ENCODE results near the gene MYH9.
"Not testable (repeated sequence)": the region's sequence is repeated elsewhere in the genome, so short reads cannot be mapped to it uniquely, and the experiment has no call there.

MYH9 gene

DNA sequence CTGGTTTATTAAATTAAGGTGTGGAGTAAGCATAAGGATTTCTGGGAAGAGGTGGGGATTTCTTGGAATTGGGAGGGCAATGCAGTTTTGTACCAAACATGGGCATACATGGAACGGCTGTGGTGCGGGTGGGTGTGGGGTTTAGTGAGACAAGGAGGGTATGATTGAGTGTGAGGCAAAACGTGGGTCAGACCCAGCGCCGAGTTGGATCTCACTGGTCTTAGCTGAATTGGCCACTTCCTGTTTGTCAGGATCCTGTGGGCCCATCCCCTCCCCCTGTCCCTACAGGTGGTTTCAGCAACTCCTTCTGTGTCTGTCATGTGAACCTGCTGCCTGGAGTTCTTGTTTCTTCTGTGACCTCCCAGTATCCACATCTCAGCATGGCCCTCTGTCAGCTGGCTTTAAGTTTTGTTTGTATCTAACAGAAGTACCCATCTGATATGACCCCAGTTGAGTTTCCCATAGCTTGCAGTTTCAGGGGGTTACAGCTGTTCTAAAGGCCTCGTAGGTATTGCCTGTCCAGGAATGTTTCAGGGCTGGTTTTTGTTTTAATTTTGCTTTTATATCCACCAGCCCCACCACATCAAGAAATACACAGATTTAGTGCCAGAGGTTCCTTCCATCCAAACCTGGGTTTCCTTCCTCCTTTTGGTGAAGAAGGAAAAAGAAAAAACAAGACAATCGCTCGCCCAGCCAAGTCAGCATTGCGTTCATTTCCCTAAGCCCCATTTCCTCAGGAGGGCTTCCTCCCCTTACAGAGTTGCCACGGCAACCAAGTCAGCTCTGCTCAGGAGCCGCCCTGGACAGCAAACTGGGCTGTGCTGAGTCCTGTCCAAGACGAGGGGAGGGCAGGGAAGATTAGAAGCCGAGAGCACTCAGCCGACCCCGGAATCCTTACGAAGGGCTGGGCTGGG, 128.8 kb downstream of the MYH9 start:
- H3K4me3 ChIP-seq (ENCODE audit: low read depth, low read length): no peak overlapping the region
- POLR2A ChIA-PET: no interaction called here
- CTCF ChIA-PET: interaction anchor here (0.9 to 2.0 kb wide), 4 partner anchors 10 to 19 kb away, joined by 3 to 7 read pairs (median 3); partner anchors contain the start of gene APOL2
- no peak for DNase-seq (ENCODE audit: low read depth, low spot score)
- TF ChIP-seq CTCF (IDR thresholded peaks at IDR 0.05; ENCODE audit: insufficient read depth, low read length, missing control alignments): no peak

DNA sequence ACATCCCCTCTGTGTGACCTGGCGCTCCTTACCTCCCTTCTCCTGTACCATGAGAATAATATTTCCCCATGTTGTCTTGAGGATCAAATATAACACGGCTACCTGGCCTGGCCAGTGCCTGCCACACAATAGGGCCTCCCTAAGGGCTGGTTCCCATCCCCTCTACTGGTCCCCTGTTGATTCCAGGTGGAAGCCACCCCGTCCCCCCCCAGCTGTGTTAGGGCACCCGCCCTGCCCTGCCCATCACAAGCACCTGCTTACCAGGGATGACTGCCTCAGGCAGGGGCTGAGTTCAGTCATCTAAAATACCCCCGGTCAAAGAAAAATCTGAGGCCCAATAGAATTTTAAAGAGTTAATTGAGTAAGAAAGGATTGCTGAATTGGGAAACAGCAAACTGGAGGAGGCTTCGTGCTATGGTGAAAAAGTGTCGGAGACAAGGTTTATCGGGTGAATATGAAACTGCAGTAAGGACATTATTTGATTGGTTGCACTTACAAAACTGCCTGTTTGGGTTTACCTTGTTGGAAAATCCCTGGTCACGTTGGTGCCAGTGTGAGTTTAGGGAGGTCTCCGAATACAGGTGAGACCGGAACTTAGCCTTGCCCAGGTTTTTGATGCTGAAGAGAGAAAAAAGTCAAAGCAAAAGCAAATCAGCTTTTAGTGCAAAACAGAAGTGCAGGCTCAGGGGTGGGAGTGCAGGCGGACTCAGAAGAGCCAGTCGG, 129.7 kb downstream of the MYH9 start:
- no peak overlapping the region for H3K4me3 ChIP-seq (ENCODE audit: low read depth, low read length)
- TF ChIP-seq CTCF (IDR thresholded peaks at IDR 0.05; ENCODE audit: insufficient read depth, low read length, missing control alignments): no peak
- CTCF ChIA-PET: interaction anchor here (2.0 kb wide), 1 partner anchor 19 kb away, joined by 7 read pairs; the partner anchor contains the start of gene APOL2
- POLR2A ChIA-PET: no interaction called here
- DNase-seq (ENCODE audit: low read depth, low spot score): no peak

DNA sequence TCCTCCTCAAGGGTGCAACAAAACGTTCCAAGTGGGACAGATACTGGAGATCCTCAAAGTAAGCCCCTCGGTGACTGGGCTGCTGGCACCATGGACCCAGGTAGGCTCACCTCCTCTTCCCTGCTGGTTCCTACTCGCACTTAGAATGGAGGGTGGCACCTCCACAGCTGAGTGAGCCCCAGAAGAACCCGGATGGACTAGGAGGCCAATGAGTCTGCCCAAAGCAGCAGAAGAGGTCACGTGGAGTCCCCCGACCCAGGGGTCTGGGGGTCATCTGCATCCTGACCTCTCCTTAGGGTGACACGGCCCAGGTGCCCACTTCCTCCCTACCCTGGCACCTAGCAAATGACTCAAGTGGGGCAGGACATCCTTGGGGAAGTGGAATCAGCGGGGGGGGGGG, 130.5 kb downstream of the MYH9 start:
- CTCF ChIA-PET: no interaction called here
- no peak for DNase-seq (ENCODE audit: low read depth, low spot score)
- POLR2A ChIA-PET: no interaction called here
- TF ChIP-seq CTCF (IDR thresholded peaks at IDR 0.05; ENCODE audit: insufficient read depth, low read length, missing control alignments): no peak
- H3K4me3 ChIP-seq (ENCODE audit: low read depth, low read length): no peak overlapping the region

GRCh38 chr22:36256478-36256877, 131.3 kb downstream of the MYH9 start:
- H3K4me3 ChIP-seq (ENCODE audit: low read depth, low read length): no peak overlapping the region
- no peak for TF ChIP-seq CTCF (IDR thresholded peaks at IDR 0.05; ENCODE audit: insufficient read depth, low read length, missing control alignments)
- CTCF ChIA-PET: interaction anchor here (1.0 kb wide), 1 partner anchor 19 kb away, joined by 3 read pairs; no protein-coding TSS in a partner anchor
- POLR2A ChIA-PET: no interaction called here
- DNase-seq (ENCODE audit: low read depth, low spot score): no peak

GRCh38 chr22:36255572-36255971, 132.2 kb downstream of the MYH9 start:
- CTCF ChIA-PET: interaction anchor here (1.0 kb wide), 1 partner anchor 20 kb away, joined by 3 read pairs; no protein-coding TSS in a partner anchor
- H3K4me3 ChIP-seq (ENCODE audit: low read depth, low read length); POLR2A ChIA-PET; DNase-seq (ENCODE audit: low read depth, low spot score): not testable (repeated sequence)

- ChIA-PET POLR2A (interaction anchor here (2.3 kb wide), 1 partner anchor 15 kb away, joined by 6 read pairs; the partner anchor contains the start of gene APOL2), CTCF (interaction anchor here (0.8 to 1.7 kb wide), 4 partner anchors 14 to 75 kb away, joined by 3 to 10 read pairs (median 4); partner anchors contain the start of gene APOL2)
- no peak for DNase-seq (ENCODE audit: low read depth, low spot score)
- TF ChIP-seq CTCF (IDR thresholded peaks at IDR 0.05; ENCODE audit: insufficient read depth, low read length, missing control alignments): no peak
- H3K4me3 ChIP-seq (ENCODE audit: low read depth, low read length): no peak overlapping the region
Measured at GRCh38 chr22:36253523-36254490, 134.0 kb downstream of the MYH9 start.

Data from AG04449 (cell line).